Small intestine (tissue), 7 donors: Measurements from ENCODE around the gene SPHK1. TPM values are rescaled to one million over a fixed set of nuclear protein-coding genes. Genes with fewer than 3 reads are reported as not detected.
"Not testable (repeated sequence)": the region's sequence is repeated elsewhere in the genome, so short reads cannot be mapped to it uniquely, and the experiment has no call there.

Experiments used
- DNase-seq, 2 donors: peaks; one replicate each; pipeline versions ENCODE4 v3.0.0 to v3.0.0-alpha.2; 2013
- FAIRE-seq: peaks from 2 replicates; lab custom pipeline; 2012; peaks lifted over from hg19 to GRCh38; lab: Jason Lieb, UNC
- H3K27ac ChIP-seq, 3 donors: one replicate each; pipeline ENCODE4 v1.5.1; 2013; ENCODE audit warnings: low read length in 2 of 3, mild to moderate bottlenecking in 2 of 3, control low read depth in 1 of 3, inconsistent platforms in 1 of 3, low read depth in 1 of 3, moderate library complexity in 1 of 3
- H3K27me3 ChIP-seq, 3 donors: one replicate each; pipeline ENCODE4 v1.6.1; 2013; ENCODE audit warnings: low read length in 3 of 3, inconsistent platforms in 1 of 3; ENCODE audit not compliant: control insufficient read depth in 3 of 3, insufficient read depth in 3 of 3
- H3K36me3 ChIP-seq, 3 donors: one replicate each; pipeline ENCODE4 v1.6.1; 2013; ENCODE audit warnings: low read length in 3 of 3, inconsistent platforms in 1 of 3, low read depth in 1 of 3, mild to moderate bottlenecking in 1 of 3, moderate library complexity in 1 of 3; ENCODE audit not compliant: control insufficient read depth in 3 of 3, insufficient read depth in 2 of 3
- H3K4me1 ChIP-seq, 3 donors: one replicate each; pipeline ENCODE4 v1.6.1; 2013; ENCODE audit warnings: low read length in 2 of 3, inconsistent platforms in 1 of 3, low read depth in 1 of 3, mild to moderate bottlenecking in 1 of 3, moderate library complexity in 1 of 3; ENCODE audit not compliant: control insufficient read depth in 3 of 3, insufficient read depth in 2 of 3
- H3K4me3 ChIP-seq, 3 donors: one replicate each; pipeline ENCODE4 v1.5.1; 2013; ENCODE audit warnings: low read length in 3 of 3, control low read depth in 1 of 3, inconsistent platforms in 1 of 3, low read depth in 1 of 3, mild to moderate bottlenecking in 1 of 3, moderate library complexity in 1 of 3
- H3K9me3 ChIP-seq, 2 donors: one replicate each; pipeline ENCODE4 v1.6.1; 2013; ENCODE audit warnings: low read depth in 1 of 2, low read length in 1 of 2; ENCODE audit not compliant: control insufficient read depth in 2 of 2, insufficient read depth in 1 of 2
- WGBS, 3 donors: extraction: QIAGEN DNeasy Blood & Tissue Kit; methylation state at CpG; one replicate each; pipeline ENCODE4 v1.1.7; 2013; 5-methylcytosine and 5-hydroxymethylcytosine counted together
- polyA plus RNA-seq, 4 donors: library from polyadenylated mRNA; stranded (reverse) in 3 of 4; unstranded in 1 of 4; fragments of 200-250 nt in 3 of 4; fragments of 120-200 nt in 1 of 4; gene quantifications; one replicate each; pipeline versions ENCODE4 v1.2.1 to v1.2.3, GENCODE V29; 2013
- donor health status: healthy with polysubstance abuse.
- donor health status: control.
- donor health status: control.
- donor health status: Bipolar disorder and iron deficiency.
- donor health status: healthy.

The SPHK1 gene
- polyA plus RNA-seq, 4 donors, result 1.0 to 12.7 (median 11.1) TPM

DNA sequence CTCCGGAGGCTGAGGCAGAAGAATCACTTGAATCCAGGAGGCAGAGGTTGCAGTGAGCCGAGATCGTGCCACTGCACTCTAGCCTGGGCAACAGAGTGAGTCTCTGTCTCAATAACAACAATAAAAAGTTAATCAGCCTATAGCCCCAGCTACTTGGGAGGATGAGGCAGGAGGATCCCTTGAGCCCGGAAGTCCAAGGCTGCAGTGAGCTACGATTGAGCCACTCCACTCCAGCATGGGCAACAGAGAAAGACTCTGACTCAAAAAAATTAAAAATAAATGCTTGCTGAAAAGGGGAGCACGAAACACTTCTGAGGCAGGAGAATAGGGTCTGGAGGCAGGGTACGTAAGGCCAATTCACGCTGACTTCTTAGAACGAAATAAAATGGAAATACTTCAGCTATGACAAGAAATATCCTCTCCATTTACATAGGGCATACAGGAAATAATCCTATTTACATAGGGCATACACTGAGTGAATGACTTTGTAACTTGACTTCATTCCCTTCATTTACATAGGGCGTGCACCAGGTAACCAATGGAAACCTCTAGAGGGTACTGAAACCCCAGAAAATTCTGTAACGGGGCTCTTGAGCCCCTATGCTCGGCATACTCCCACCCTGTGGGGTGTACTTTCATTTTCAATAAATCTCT lies 27.5 kb upstream of the SPHK1 start:
- DNase-seq, result no peak
- H3K9me3 ChIP-seq, result no peaks in the 10 kb centered on the region
- WGBS, 3 donors, result 51 to 61% (median 56%) methylated on average over 12 of the region's 12 CpGs
- no peak for FAIRE-seq
- H3K27me3 ChIP-seq, result no peaks in the 10 kb centered on the region
- H3K27ac ChIP-seq, result no peak overlapping the region
- H3K36me3 ChIP-seq, result no peaks in the 10 kb centered on the region
- H3K4me3 ChIP-seq, result no peak overlapping the region
- peaks cover 0 to 3% (median 0%) of the 10 kb centered on the region in 3 donors for H3K4me1 ChIP-seq

DNA sequence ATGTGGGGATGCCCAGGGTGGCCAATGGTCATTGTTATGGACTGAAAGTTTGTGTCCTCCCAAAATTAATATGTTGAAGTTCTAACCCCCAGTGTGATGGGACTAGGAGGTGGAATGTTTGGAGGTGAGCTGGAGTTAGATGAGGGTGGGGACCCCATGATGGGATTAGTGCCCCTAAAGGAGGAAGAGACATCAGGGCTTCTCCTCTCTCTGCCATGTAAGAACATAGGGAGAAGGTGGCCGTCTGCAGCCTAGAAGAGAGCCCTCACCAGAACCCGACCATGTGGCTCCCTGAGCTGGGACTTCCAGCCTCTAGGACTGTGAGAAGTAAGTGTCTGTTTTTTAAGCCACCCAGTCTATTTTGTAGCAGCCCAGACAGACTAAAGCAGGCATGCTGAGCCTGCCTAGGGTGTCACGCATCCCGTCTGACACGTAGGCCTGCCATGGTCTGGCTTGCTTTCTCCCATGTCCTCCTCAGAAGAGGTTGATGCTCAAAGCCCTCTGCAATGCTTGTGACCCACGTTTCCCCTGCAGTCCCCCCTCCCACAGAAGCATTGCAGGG lies 26.7 kb upstream of the SPHK1 start:
- Histone ChIP-seq H3K36me3 (no peaks in the 10 kb centered on the region), H3K4me3 (no peak overlapping the region), H3K4me1 (peaks cover 0 to 3% (median 0%) of the 10 kb centered on the region in 3 donors), H3K27ac (no peak overlapping the region), H3K9me3 (no peaks in the 10 kb centered on the region), H3K27me3 (no peaks in the 10 kb centered on the region)
- no peak for FAIRE-seq
- no peak for DNase-seq
- 77 to 85% (median 80%) methylated on average over 6 of the region's 6 CpGs for WGBS, 3 donors

DNA sequence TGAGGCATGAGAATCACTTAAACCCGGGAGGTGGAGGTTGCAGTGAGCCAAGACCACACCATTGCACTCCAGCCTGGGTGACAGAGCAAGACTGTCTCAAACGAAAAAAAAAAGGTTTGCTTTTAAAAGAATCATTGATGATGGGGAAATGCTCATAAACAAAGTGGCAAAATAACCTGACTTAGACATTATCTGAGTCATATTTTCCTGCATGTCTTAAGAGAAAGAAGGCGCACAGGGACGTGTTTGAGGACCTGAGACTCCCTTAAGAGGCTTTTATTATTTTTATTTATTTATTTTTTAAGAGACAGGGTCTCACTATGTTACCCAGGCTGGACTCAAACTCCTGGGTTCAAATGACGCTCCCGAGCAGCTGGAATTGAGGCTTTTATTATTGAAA lies 25.0 kb upstream of the SPHK1 start:
- DNase-seq, result no peak
- 77 to 87% (median 84%) methylated on average over 6 of the region's 6 CpGs for WGBS, 3 donors
- H3K36me3 ChIP-seq, result no peaks in the 10 kb centered on the region
- no peak overlapping the region for H3K27ac ChIP-seq
- no peak overlapping the region for H3K4me3 ChIP-seq
- FAIRE-seq, result no peak
- no peaks in the 10 kb centered on the region for H3K9me3 ChIP-seq
- H3K27me3 ChIP-seq, result no peaks in the 10 kb centered on the region
- peaks cover 0 to under 1% (median 0%) of the 10 kb centered on the region in 3 donors for H3K4me1 ChIP-seq

DNA sequence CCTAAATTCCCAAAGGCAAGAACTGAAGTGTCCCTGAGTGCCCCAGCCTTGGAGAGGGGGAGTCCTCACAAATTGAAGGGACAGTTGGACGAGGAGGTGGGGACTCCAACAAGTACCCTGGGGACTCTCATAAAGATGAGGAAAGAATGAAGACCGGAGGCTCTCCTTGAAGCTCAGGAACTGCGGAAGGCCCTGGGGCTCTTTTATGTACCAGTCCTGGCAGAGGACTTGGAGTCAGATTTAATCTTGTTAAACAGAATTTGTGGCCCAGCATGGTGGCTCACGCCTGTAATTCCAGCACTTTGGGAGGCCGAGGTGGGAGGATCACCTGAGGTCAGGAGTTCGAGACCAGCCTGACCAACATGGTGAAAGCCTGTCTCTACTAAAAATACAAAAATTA lies 24.6 kb upstream of the SPHK1 start:
- FAIRE-seq, H3K36me3 ChIP-seq: not testable (repeated sequence)

DNA sequence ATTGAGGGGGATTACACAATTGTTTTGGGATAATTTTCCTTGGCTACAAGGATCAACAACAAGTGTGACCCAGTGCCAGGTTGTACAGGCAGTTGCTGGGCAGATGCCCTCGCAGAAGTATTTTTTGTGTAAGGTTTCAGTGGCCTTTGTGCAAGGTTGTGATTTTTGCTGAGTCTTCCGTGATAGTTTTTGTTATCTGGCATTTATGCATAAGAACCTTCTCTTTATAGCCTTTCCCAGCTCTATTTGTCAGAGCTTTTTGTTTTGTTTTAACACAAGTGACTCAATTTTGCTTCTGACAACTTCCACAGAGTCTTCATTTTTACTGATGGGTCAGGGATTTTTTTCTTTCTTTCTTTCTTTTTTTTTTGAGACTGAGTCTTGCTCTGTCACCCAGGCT lies 23.9 kb upstream of the SPHK1 start:
- no peaks in the 10 kb centered on the region for H3K36me3 ChIP-seq
- H3K4me1 ChIP-seq, result no peaks in the 10 kb centered on the region
- no peaks in the 10 kb centered on the region for H3K27me3 ChIP-seq
- no peak overlapping the region for H3K4me3 ChIP-seq
- no peaks in the 10 kb centered on the region for H3K9me3 ChIP-seq
- FAIRE-seq (no peak), DNase-seq (no peak)
- H3K27ac ChIP-seq, result no peak overlapping the region
- 70 to 81% (median 77%) methylated on average over 2 of the region's 2 CpGs for WGBS, 3 donors

More for the DNA sequence above, 24.6 kb upstream of the SPHK1 start:
- DNase-seq, H3K9me3 ChIP-seq, H3K4me3 ChIP-seq, H3K27me3 ChIP-seq, H3K4me1 ChIP-seq, H3K27ac ChIP-seq: not testable (repeated sequence)
- WGBS, 3 donors, result 81 to 91% (median 86%) methylated on average over 6 of the region's 6 CpGs

DNA sequence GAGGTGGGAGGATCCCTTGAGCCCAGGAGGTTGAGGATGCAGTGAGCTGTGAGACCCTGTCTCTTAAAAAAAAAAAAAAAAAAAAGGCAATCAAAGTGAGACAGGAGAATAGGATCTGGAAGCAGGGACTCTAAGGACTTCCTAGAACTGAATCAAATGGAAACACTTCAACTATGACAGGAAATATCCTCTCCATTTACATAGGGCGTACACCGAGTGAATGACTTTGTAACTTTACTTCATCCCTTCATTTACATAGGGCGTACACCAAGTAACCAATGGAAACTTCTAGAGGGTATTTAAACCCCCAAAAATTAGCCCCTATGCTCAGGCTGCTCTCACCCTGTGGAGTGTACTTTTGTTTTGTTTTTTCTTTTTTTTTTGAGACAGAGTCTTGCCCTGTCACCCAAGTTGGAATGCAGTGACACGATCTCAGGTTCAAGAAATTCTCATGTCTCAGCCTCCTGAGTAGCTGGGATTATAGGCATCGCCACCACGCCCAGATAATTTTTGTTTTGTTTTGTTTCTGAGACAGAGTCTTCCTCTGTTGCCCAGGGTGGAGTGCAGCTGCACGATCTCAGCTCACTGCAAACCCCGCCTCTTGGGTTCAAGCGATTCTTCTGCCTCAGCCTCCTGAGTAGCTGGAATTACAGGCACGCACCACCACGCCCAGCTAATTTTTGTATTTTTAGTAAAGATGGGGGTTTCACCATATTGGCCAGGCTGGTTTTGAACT lies 21.1 kb upstream of the SPHK1 start:
- FAIRE-seq, result no peak

DNA sequence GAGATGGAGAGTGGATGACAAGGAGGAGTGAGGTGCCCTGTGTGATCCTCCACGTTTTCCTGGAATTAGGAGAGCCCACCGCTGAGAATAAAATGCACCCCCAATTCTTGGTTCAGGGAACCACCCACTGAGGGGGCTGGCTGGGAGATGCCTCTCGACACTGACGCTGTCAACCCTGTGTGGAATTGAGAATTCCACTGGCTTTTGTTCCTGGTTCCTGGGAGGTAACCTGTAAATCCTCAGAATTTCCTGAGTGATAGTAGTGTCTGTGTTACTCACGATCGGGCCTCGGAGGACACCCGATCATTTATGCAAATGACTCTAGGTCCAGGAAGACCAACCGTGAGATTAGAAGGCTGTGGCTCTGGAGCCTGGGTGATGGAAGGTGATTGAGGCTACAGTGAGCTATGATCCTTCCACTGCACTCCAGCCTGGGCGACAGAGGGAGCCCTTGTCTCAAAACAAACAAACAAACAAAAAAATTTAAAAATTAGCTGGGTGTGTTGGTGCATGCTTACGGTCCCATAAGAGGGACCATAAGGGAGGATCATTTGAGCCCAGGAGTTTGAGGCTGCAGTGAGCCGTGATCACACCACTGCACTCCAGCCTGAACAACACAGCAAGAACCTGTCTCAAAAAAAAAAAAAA lies 19.0 kb upstream of the SPHK1 start:
- H3K9me3 ChIP-seq, result peaks cover 0 to 28% of the 10 kb centered on the region in 2 donors
- FAIRE-seq (no peak), DNase-seq (no peak)
- H3K36me3 ChIP-seq, result no peaks in the 10 kb centered on the region
- H3K4me1 ChIP-seq, result peaks cover 0 to 4% (median 0%) of the 10 kb centered on the region in 3 donors
- no peak overlapping the region for H3K27ac ChIP-seq
- WGBS, 3 donors, result 36 to 58% (median 42%) methylated on average over 12 of the region's 12 CpGs
- H3K4me3 ChIP-seq, result no peak overlapping the region
- H3K27me3 ChIP-seq, result no peaks in the 10 kb centered on the region

More for the DNA sequence above, 21.1 kb upstream of the SPHK1 start:
- WGBS, 3 donors, result 69 to 85% (median 85%) methylated on average over 11 of the region's 11 CpGs
- no peaks in the 10 kb centered on the region for H3K27me3 ChIP-seq
- H3K36me3 ChIP-seq, result no peaks in the 10 kb centered on the region
- DNase-seq, result no peak
- peaks cover 0 to 4% (median 0%) of the 10 kb centered on the region in 3 donors for H3K4me1 ChIP-seq
- H3K4me3 ChIP-seq, result no peak overlapping the region
- no peak overlapping the region for H3K27ac ChIP-seq
- peaks cover 0 to 12% of the 10 kb centered on the region in 2 donors for H3K9me3 ChIP-seq

DNA sequence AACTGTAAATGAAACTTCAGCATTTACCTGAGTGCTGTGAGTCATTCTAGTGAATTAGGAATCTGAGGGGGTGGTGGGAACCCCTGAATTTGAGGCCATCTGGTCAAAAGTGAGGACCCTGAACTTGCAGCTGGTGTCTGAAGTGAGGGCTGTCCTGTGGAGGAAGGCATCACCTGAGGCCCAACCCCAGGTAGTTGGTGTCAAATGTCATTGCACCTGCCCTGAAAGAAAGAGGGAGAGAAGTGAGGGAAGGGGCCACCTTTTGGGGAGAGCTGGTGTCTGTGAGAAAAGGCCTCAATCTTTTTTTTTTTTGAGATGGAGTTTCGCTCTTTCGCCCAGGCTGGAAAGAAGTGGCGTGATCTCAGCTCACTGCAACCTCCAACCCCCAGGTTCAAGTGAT lies 18.2 kb upstream of the SPHK1 start:
- no peak overlapping the region for H3K4me3 ChIP-seq
- FAIRE-seq, result no peak
- H3K9me3 ChIP-seq, result peaks cover 0 to 28% of the 10 kb centered on the region in 2 donors
- no peaks in the 10 kb centered on the region for H3K27me3 ChIP-seq
- no peak overlapping the region for H3K27ac ChIP-seq
- H3K36me3 ChIP-seq, result no peaks in the 10 kb centered on the region
- WGBS, 3 donors, result 94 to 100% (median 96%) methylated on average over 2 to 3 of the region's 3 CpGs
- H3K4me1 ChIP-seq, result peaks cover 0 to 4% (median 0%) of the 10 kb centered on the region in 3 donors
- DNase-seq, result no peak
